Ishikawa (cell line): ENCODE data around the gene EPB41L2.

ENCODE experiments used
- CEBPB ChIP-seq: IDR thresholded peaks from 2 replicates; pipeline ENCODE4 v1.6.1; 2012
- CREB1 ChIP-seq: IDR thresholded peaks from 2 replicates; pipeline ENCODE4 v1.6.1; 2012; ENCODE audit warnings: low read depth
- EGR1 ChIP-seq: IDR thresholded peaks from 2 replicates; pipeline ENCODE4 v1.6.1; 2012
- EP300 ChIP-seq: IDR thresholded peaks from 2 replicates; pipeline ENCODE4 v1.6.1; 2012; ENCODE audit warnings: borderline replicate concordance
- FOXM1 ChIP-seq: IDR thresholded peaks from 2 replicates; pipeline ENCODE4 v1.6.1; 2012; ENCODE audit warnings: low read depth, borderline replicate concordance
- MAX ChIP-seq: IDR thresholded peaks from 2 replicates; pipeline ENCODE4 v1.6.1; 2012
- NFIC ChIP-seq: IDR thresholded peaks from 2 replicates; pipeline ENCODE4 v1.6.1; 2012
- RAD21 ChIP-seq: IDR thresholded peaks from 2 replicates; pipeline ENCODE4 v1.6.1; 2012; ENCODE audit warnings: low read depth
- REST ChIP-seq: IDR thresholded peaks from 2 replicates; pipeline ENCODE4 v1.6.1; 2012; ENCODE audit warnings: low read depth, mild to moderate bottlenecking
- TAF1 ChIP-seq: IDR thresholded peaks from 2 replicates; pipeline ENCODE4 v1.6.1; 2012; ENCODE audit warnings: low read depth, mild to moderate bottlenecking
- TCF12 ChIP-seq: IDR thresholded peaks from 2 replicates; pipeline ENCODE4 v1.6.1; 2012; ENCODE audit warnings: low read depth
- TEAD4 ChIP-seq: IDR thresholded peaks from 2 replicates; pipeline ENCODE4 v1.6.1; 2012
- USF1 ChIP-seq: IDR thresholded peaks from 2 replicates; pipeline ENCODE4 v1.6.1; 2012
- YY1 ChIP-seq: IDR thresholded peaks from 2 replicates; pipeline ENCODE4 v1.6.1; 2012; ENCODE audit warnings: low read depth
- ZBTB7A ChIP-seq: IDR thresholded peaks from 2 replicates; pipeline ENCODE4 v1.6.1; 2012; ENCODE audit warnings: low read depth

Gene EPB41L2

GRCh38 chr6:130968476-130968875, 94.6 kb downstream of the EPB41L2 start:
- TF ChIP-seq EGR1 (no peak), YY1 (no peak), CREB1 (no peak), CEBPB (no peak), MAX (no peak), TAF1 (no peak), EP300 (no peak)

- TF ChIP-seq MAX: no peak
- no peak for TF ChIP-seq TAF1
- no peak for TF ChIP-seq NFIC
- TF ChIP-seq CREB1: no peak
- TF ChIP-seq FOXM1: no peak
- no peak for TF ChIP-seq ZBTB7A
- no peak for TF ChIP-seq REST
- TF ChIP-seq CEBPB: no peak
Measured at GRCh38 chr6:130967502-130968445, 95.3 kb downstream of the EPB41L2 start.

GRCh38 chr6:130966344-130966980, 96.6 kb downstream of the EPB41L2 start:
- TF ChIP-seq TEAD4 (no peak), NFIC (no peak), REST (no peak), YY1 (no peak), EGR1 (no peak), MAX (no peak)

- no peak for TF ChIP-seq FOXM1
- no peak for TF ChIP-seq YY1
- no peak for TF ChIP-seq TAF1
- TF ChIP-seq REST: no peak
- no peak for TF ChIP-seq EP300
- TF ChIP-seq USF1: no peak
- TF ChIP-seq CREB1: no peak
- no peak for TF ChIP-seq EGR1
- TF ChIP-seq NFIC: no peak
- TF ChIP-seq TCF12: no peak
- no peak for TF ChIP-seq ZBTB7A
- no peak for TF ChIP-seq MAX
- TF ChIP-seq RAD21: no peak
- no peak for TF ChIP-seq CEBPB
- no peak for TF ChIP-seq TEAD4
Measured at GRCh38 chr6:130965656-130966055, 97.4 kb downstream of the EPB41L2 start.
